HCT116 (cell line): ENCODE measurements around the gene THYN1. TPM values are rescaled to one million over a fixed set of nuclear protein-coding genes. Genes with fewer than 3 reads are reported as not detected.
"Not testable (repeated sequence)": the region's sequence is repeated elsewhere in the genome, so short reads cannot be mapped to it uniquely, and the experiment has no call there.

Experiments used
- ATAC-seq: fragments of 200-7000 bp; cut with Tn5 transposase; 2 replicates; pipeline ENCODE4 v1.9.1; 2020; ENCODE audit warnings: mild to moderate bottlenecking, moderate library complexity
- BruUV-seq: library from RNA; stranded (reverse); fragments of 400-500 nt; replicated peaks from 2 replicates; lab custom pipeline; 2021; lab: Mats Ljungman, UMichigan
- CTCF ChIA-PET: fragments of 300-600 bp; sonication (Branson Sonifier 250); formaldehyde crosslinking; loops from one replicate; lab custom pipeline; 2021; ENCODE audit warnings: antibody characterized with exemption; lab: Charles Lee
- POLR2A ChIA-PET: fragments of 300-600, 350-600 bp; sonication (Branson Sonifier 250); formaldehyde crosslinking; loops from one replicate; lab custom pipeline; 2021; ENCODE audit warnings: antibody characterized with exemption; lab: Charles Lee
- RAD21 ChIA-PET, 2 experiments: fragments of 300-600 bp; sonication (Branson Sonifier 250); formaldehyde crosslinking; loops; one replicate each; lab custom pipeline; 2023; ENCODE audit warnings: low total read pairs in 2 of 2; ENCODE audit not compliant: uncharacterized antibody in 2 of 2, unreplicated experiment in 2 of 2, low non-redundant PET in 1 of 2; lab: Charles Lee
- DNase-seq: peaks from one replicate; pipeline ENCODE4 v3.0.0-alpha.2; 2010; ENCODE audit warnings: low read depth, low spot score
- H2AFZ ChIP-seq: fragments of 200-600 bp; shearing (Covaris generic), sonication (generic); 2 replicates; pipeline ENCODE4 v1.6.1; 2017; ENCODE audit warnings: low read depth, mixed run types, mixed read lengths, antibody characterized with exemption, low read length; ENCODE audit not compliant: poor library complexity, severe bottlenecking
- H3K27ac ChIP-seq: 2 replicates; pipeline ENCODE4 v1.5.1; 2012; ENCODE audit warnings: low read depth, low read length
- H3K27me3 ChIP-seq: fragments of 200-600 bp; sonication (generic); 2 replicates; pipeline ENCODE4 v1.6.1; 2016; ENCODE audit warnings: mixed run types, low read length, mixed read lengths; ENCODE audit not compliant: insufficient read depth
- H3K36me3 ChIP-seq, 2 experiments: fragments of 200-500 bp in 1 of 2; fragments of 200-600 bp in 1 of 2; sonication (Bioruptor generic) in 1 of 2; sonication (generic) in 1 of 2; 2 replicates each; pipeline versions ENCODE4 v1.5.1 to v1.6.1; 2014 to 2016; ENCODE audit warnings: low read length in 2 of 2, inconsistent platforms in 1 of 2, mixed read lengths in 1 of 2, mixed run types in 1 of 2; ENCODE audit not compliant: insufficient read depth in 2 of 2, control insufficient read depth in 1 of 2
- H3K4me1 ChIP-seq, 2 experiments: fragments of 200-600 bp in 1 of 2; sonication (generic) in 1 of 2; 2 replicates each; pipeline versions ENCODE4 v1.5.1 to v1.6.1; 2012 to 2017; ENCODE audit warnings: low read length in 2 of 2, inconsistent platforms in 1 of 2, mild to moderate bottlenecking in 1 of 2, mixed read lengths in 1 of 2, mixed run types in 1 of 2, moderate library complexity in 1 of 2; ENCODE audit not compliant: insufficient read depth in 2 of 2, control insufficient read depth in 1 of 2
- H3K4me2 ChIP-seq: fragments of 200-600 bp; sonication (generic); 2 replicates; pipeline ENCODE4 v1.6.1; 2017; ENCODE audit warnings: mixed run types, low read length, mixed read lengths
- H3K4me3 ChIP-seq, 2 experiments: fragments of 200-600 bp in 1 of 2; sonication (generic) in 1 of 2; replicated peaks in 1 of 2; 2 replicates each; pipeline ENCODE4 v1.5.1; 2011 to 2016; ENCODE audit warnings: low read length in 2 of 2, control low read depth in 1 of 2, low read depth in 1 of 2, mild to moderate bottlenecking in 1 of 2, mixed read lengths in 1 of 2, mixed run types in 1 of 2
- H3K79me2 ChIP-seq: fragments of 200-600 bp; sonication (generic); 2 replicates; pipeline ENCODE4 v1.6.1; 2017; ENCODE audit warnings: mild to moderate bottlenecking, mixed run types, low read length, moderate library complexity, mixed read lengths; ENCODE audit not compliant: insufficient read depth
- H3K9ac ChIP-seq: fragments of 200-600 bp; sonication (generic); 2 replicates; pipeline ENCODE4 v1.6.1; 2016; ENCODE audit warnings: low read length, mixed read lengths
- H3K9me2 ChIP-seq: fragments of 200-600 bp; sonication (generic), shearing (Covaris generic); 2 replicates; pipeline ENCODE4 v1.6.1; 2017; ENCODE audit warnings: mixed run types, mild to moderate bottlenecking, moderate library complexity; ENCODE audit not compliant: insufficient read depth
- H3K9me3 ChIP-seq, 2 experiments: fragments of 200-500 bp in 1 of 2; fragments of 200-600 bp in 1 of 2; sonication (Bioruptor generic) in 1 of 2; sonication (generic) in 1 of 2; 2 replicates each; pipeline ENCODE4 v1.6.1; 2014 to 2017; ENCODE audit warnings: low read length in 2 of 2, mixed read lengths in 2 of 2, inconsistent platforms in 1 of 2, low read depth in 1 of 2, mild to moderate bottlenecking in 1 of 2, mixed run types in 1 of 2, moderate library complexity in 1 of 2; ENCODE audit not compliant: control insufficient read depth in 1 of 2, insufficient read depth in 1 of 2
- H4K20me1 ChIP-seq: fragments of 200-600 bp; sonication (generic), shearing (Covaris generic); 2 replicates; pipeline ENCODE4 v1.6.1; 2017; ENCODE audit warnings: mixed run types, mild to moderate bottlenecking, moderate library complexity; ENCODE audit not compliant: insufficient read depth
- CBX3 ChIP-seq: IDR thresholded peaks from 2 replicates; pipeline ENCODE4 v1.6.1; 2012; ENCODE audit warnings: low read depth
- EGR1 ChIP-seq: IDR thresholded peaks from 2 replicates; pipeline ENCODE4 v1.6.1; 2012; ENCODE audit warnings: low read depth
- EZH2 ChIP-seq: fragments of 200-600 bp; sonication (generic); IDR thresholded peaks from 2 replicates; pipeline ENCODE4 v1.6.1; 2017; ENCODE audit warnings: antibody characterized with exemption, mixed run types
- JUND ChIP-seq: IDR thresholded peaks from 2 replicates; pipeline ENCODE4 v1.6.1; 2012
- RAD21 ChIP-seq: IDR thresholded peaks from 2 replicates; pipeline ENCODE4 v1.6.1; 2012; ENCODE audit warnings: low read depth, mild to moderate bottlenecking
- SIN3A ChIP-seq: IDR thresholded peaks from 2 replicates; pipeline ENCODE4 v1.6.1; 2012; ENCODE audit warnings: low read depth
- SP1 ChIP-seq: IDR thresholded peaks from 2 replicates; pipeline ENCODE4 v1.6.1; 2012; ENCODE audit warnings: low read depth
- SRF ChIP-seq: IDR thresholded peaks from 2 replicates; pipeline ENCODE4 v1.6.1; 2012; ENCODE audit warnings: low read depth
- TCF7L2 ChIP-seq: IDR thresholded peaks from 2 replicates; pipeline ENCODE4 v1.7.0; 2011; ENCODE audit warnings: borderline replicate concordance, inconsistent platforms; ENCODE audit not compliant: insufficient read depth, insufficient read length; ENCODE audit errors: extremely low read depth
- YY1 ChIP-seq: IDR thresholded peaks from 2 replicates; pipeline ENCODE4 v1.6.1; 2011; ENCODE audit warnings: low read length, low read depth, moderate library complexity, mild to moderate bottlenecking; ENCODE audit not compliant: insufficient replicate concordance; ENCODE audit errors: extremely low read depth
- ZFX ChIP-seq: fragments of 450-650 bp; IDR thresholded peaks from 2 replicates; pipeline ENCODE4 v1.6.1; 2017
- ZNF274 ChIP-seq: fragments of 200-500 bp; sonication (Bioruptor generic); IDR thresholded peaks from 2 replicates; pipeline ENCODE4 v1.6.1; 2014; ENCODE audit warnings: mild to moderate bottlenecking, low read depth, low read length, inconsistent platforms
- intact Hi-C: fragments of 100-400 bp; cut with micrococcal nuclease; formaldehyde crosslinking; loops from 2 replicates; pipeline ENCODE4 v1.10.0; 2022
- total RNA-seq: library from RNA; stranded (reverse); gene quantifications from one replicate; pipeline ENCODE4 v1.2.1, GENCODE V29; 2021; ENCODE audit not compliant: unreplicated experiment
- TF ChIP-seq, protein P1 (sequence below): IDR thresholded peaks from 2 replicates; pipeline ENCODE4 v1.6.1; 2012
- TF ChIP-seq, protein P2 (sequence below): IDR thresholded peaks from 2 replicates; pipeline ENCODE4 v1.6.1; 2012

Gene THYN1
- total RNA-seq, 1 experiment from 2014 or later: 32.2 TPM

DNA sequence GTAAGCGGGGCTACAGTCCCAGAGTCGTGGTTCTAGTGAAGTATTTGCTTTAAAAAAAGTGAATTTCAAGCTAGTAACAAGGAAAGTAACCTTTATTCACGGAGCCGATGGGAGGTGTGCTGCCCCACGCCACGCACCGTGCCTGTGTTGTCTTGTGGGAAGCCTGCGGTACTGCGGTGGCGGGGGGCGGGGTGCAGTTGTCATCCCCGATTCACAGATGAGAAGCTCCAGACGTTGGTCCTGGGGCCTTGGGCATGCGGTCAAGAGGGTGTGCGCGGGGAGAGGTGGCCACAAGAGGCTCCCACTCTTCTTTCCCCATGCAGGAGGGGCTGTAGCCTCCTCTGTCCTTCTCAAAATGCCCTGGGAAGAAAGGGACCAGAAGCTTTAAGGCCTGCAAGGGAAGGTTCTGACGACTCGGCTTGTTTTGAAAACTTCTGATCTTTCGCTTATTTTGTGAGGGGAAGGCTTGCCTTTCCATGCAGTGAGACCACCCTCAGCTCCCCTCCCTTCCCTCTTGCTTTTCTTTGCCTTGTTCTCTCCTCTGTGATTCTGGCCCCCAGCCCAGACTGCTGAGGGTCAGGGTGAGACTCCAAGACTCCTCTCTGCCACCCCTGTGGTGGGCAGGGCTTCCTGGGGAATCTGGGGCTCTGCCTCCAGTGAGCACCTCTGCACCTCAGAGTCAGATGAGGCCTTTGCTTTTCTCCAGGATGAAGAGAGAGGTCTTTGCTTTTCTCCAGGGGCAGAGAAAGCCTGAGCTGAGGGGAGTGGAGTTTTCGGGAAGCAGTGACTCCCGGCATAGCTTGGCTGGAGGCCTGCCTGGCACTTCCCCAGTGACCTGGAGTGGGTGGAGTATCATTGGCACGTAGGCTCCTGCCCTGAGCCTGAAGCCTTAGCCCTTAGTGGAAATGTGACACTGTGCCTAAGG lies 29.2 kb upstream of the THYN1 start:
- Histone ChIP-seq H3K36me3 (no peaks in the 10 kb centered on the region), H2AFZ (no peak overlapping the region), H4K20me1 (no peaks in the 10 kb centered on the region), H3K27me3 (no peaks in the 10 kb centered on the region), H3K79me2 (no peaks in the 10 kb centered on the region), H3K4me2 (no peak overlapping the region), H3K9me2 (no peaks in the 10 kb centered on the region), H3K4me3 (no peak overlapping the region), H3K27ac (no peak overlapping the region), H3K4me1 (no peaks in the 10 kb centered on the region), H3K9ac (no peak overlapping the region), H3K9me3 (no peaks in the 10 kb centered on the region)
- RAD21 ChIA-PET: no interaction called here
- BruUV-seq: no TSS peak
- intact Hi-C loops: no loop called here
- POLR2A ChIA-PET: no interaction called here
- ATAC-seq (no peak), DNase-seq (no peak)
- TF ChIP-seq SRF (no peak), EGR1 (no peak), SIN3A (no peak), EZH2 (no peak), RAD21 (no peak), SP1 (no peak), ZFX (no peak), JUND (no peak), CBX3 (no peak), TCF7L2 (no peak), ZNF274 (no peak), YY1 (no peak)
- TF ChIP-seq, protein P1, sequence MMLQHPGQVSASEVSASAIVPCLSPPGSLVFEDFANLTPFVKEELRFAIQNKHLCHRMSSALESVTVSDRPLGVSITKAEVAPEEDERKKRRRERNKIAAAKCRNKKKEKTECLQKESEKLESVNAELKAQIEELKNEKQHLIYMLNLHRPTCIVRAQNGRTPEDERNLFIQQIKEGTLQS: no peak
- TF ChIP-seq, protein P2, sequence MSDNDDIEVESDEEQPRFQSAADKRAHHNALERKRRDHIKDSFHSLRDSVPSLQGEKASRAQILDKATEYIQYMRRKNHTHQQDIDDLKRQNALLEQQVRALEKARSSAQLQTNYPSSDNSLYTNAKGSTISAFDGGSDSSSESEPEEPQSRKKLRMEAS: no peak
- CTCF ChIA-PET: no interaction called here

DNA sequence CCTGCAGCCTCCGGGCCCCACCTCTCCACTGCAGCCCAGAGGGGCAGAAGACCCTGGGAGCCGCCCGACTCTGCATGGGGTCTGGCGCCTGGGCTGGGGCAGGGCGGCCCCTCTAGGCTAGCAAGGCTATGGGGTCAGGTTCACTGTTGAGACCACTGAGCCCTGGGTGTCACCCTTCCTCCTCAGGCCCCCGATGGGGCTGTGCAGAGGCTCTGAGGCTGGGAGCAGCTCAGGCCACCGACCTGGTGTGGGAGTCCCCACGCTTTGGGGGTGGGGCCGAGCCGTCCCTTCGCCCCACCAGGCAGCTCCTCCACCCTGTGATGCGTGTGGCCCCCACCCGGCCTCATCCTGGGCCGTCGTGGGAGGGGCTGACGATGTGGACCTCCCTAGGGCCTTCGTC lies 28.5 kb upstream of the THYN1 start:
- H3K4me3 ChIP-seq, H2AFZ ChIP-seq, H3K9me3 ChIP-seq, H3K27ac ChIP-seq, H3K36me3 ChIP-seq, CTCF ChIA-PET, H3K9me2 ChIP-seq, H3K27me3 ChIP-seq, ATAC-seq, BruUV-seq, H3K9ac ChIP-seq, RAD21 ChIA-PET, H4K20me1 ChIP-seq, H3K79me2 ChIP-seq, POLR2A ChIA-PET, DNase-seq, intact Hi-C loops, H3K4me2 ChIP-seq, H3K4me1 ChIP-seq: not testable (repeated sequence)
